HUES64 (cell line): ENCODE measurements around the gene APBA3.

ENCODE experiments used
- H3K27ac ChIP-seq: 2 replicates; pipeline ENCODE4 v1.7.0; 2013; ENCODE audit warnings: low read depth, low read length, inconsistent platforms
- H3K27me3 ChIP-seq: 2 replicates; pipeline ENCODE4 v1.6.1; 2013; ENCODE audit warnings: mild to moderate bottlenecking, low read length; ENCODE audit not compliant: insufficient read depth
- H3K36me3 ChIP-seq: 2 replicates; pipeline ENCODE4 v1.6.1; 2013; ENCODE audit warnings: mild to moderate bottlenecking, low read length; ENCODE audit not compliant: insufficient read depth
- H3K4me1 ChIP-seq: 2 replicates; pipeline ENCODE4 v1.6.1; 2013; ENCODE audit warnings: mild to moderate bottlenecking, low read length, moderate library complexity; ENCODE audit not compliant: insufficient read depth
- H3K4me3 ChIP-seq: 2 replicates; pipeline ENCODE4 v1.5.1; 2013; ENCODE audit warnings: mild to moderate bottlenecking, low read length, moderate library complexity
- H3K9ac ChIP-seq: 2 replicates; pipeline ENCODE4 v1.6.1; 2013; ENCODE audit warnings: mild to moderate bottlenecking, low read depth, low read length
- H3K9me3 ChIP-seq: 2 replicates; pipeline ENCODE4 v1.6.1; 2013; ENCODE audit warnings: low read depth, low read length; ENCODE audit not compliant: insufficient read depth
- WGBS: fragments of 150-250, 120-280 bp; methylation state at CpG from one replicate; pipeline ENCODE4 v1.1.7; 2013; ENCODE audit warnings: missing lambda C conversion rate; 5-methylcytosine and 5-hydroxymethylcytosine counted together

The APBA3 gene

DNA sequence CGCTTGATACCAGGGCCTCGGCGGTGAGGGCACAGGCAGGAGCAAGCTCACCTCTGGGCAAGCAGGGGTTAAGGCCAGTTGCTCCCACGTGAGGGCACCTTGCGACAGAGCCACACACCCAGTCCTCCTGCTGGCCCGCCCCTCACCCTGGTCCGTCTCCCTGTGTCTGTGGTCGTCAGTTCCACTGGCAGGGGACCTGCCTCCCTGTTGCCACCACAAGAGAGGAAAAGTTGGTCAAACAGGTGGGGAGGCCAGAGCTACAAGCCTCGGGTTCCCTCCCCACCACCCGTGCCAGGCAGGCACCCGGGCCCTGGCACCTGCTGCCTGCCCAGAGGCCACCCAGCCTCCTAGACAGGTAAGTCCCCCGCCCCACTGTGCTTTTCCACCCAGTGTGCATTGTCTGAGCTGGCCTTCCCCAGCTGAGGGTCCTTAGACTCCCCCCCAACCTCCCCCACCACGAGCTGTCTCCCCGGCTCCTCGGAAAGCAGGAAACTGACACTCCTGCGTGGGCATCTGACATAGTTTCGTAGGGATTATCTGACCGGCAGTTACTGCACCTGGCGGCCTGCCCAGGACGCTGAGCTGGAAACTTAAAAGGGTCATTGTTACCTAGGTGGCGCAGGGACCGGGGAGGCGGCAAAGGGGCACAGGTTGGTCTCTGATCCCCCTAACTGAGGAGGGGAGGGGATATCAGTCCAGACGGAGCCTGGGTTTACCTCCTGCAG lies 53.1 kb downstream of the APBA3 start, which contains the start of gene TJP3:
TJP3 (plus strand) TSS at position 178 of the 725 bp plus-strand sequence. CDS start 20,049 bp downstream, outside the sequence.
- Histone ChIP-seq H3K27me3 (no peaks in the 10 kb centered on the region), H3K4me3 (0 out of 2 replicates have a peak within 1 kb of the TSS, but pooled peaks have one; percentile 11), H3K9me3 (no peaks in the 10 kb centered on the region), H3K4me1 (peaks cover 8% of the 10 kb centered on the region; the same call in 1 of the 2 replicates), H3K27ac (no peak within 1 kb of the TSS), H3K36me3 (no peaks in the 10 kb centered on the region), H3K9ac (no peak within 1 kb of the TSS)
- WGBS = 67% methylated on average over 24 of the region's 24 CpGs

DNA sequence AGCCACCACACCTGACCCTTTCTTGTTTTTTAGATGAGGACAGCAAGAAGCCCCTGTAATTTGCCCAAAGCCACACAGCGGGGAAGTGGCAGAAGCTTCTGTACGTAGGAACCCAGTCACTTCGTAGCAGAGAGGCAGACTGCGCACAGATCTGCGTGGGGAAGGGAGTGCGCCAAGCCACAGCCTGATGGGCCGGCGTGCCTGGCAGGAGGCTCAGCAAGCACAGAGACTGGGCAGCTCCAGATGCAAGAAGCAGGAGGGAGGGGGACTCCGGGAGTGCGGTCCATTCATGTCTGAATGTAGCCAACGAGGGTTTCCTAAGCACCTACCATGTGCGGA lies 53.7 kb downstream of the APBA3 start:
- no peaks in the 10 kb centered on the region for H3K9me3 ChIP-seq
- H3K4me1 ChIP-seq = peaks cover 8% of the 10 kb centered on the region; the same call in 1 of the 2 replicates
- H3K27ac ChIP-seq = no peak overlapping the region
- WGBS = 88% methylated on average over 12 of the region's 12 CpGs
- H3K4me3 ChIP-seq = no peak overlapping the region
- no peaks in the 10 kb centered on the region for H3K36me3 ChIP-seq
- H3K9ac ChIP-seq = no peak overlapping the region
- H3K27me3 ChIP-seq = no peaks in the 10 kb centered on the region

DNA sequence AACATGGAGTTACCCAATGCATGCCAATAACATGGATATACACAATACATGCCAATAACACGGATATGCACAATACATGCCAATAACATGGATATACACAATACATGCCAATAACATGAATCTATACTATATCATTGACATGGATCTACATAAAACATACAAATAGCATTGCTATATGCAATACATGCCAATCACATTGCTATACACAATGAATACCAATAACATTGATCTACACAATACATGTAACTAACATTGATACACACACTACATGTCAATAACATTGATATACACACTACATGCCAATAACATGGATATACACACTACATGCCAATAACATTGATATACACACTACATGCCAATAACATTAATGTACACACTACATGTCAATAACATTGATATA lies 60.3 kb downstream of the APBA3 start:
- Histone ChIP-seq H3K4me1 (peaks cover 5% of the 10 kb centered on the region; the same call in 1 of the 2 replicates), H3K27ac (no peak overlapping the region), H3K9ac (no peak overlapping the region), H3K9me3 (no peaks in the 10 kb centered on the region), H3K27me3 (no peaks in the 10 kb centered on the region), H3K4me3 (no peak overlapping the region), H3K36me3 (no peaks in the 10 kb centered on the region)
- 51% methylated on average over 1 of the region's 1 CpG for WGBS
